Fibroblast of lung (primary cell): ENCODE data around the gene STK10. TPM values are rescaled to one million over a fixed set of nuclear protein-coding genes. Genes with fewer than 3 reads are reported as not detected.

ENCODE experiments used
- DNase-seq, 2 donors: peaks; one replicate each; pipeline versions ENCODE4 v3.0.0 to v3.0.0-alpha.2; 2010; ENCODE audit warnings: low read depth in 2 of 2
- H2AFZ ChIP-seq: 2 replicates; pipeline ENCODE4 v1.5.1; 2012; ENCODE audit warnings: low read length, control low read depth, inconsistent platforms
- H3K27ac ChIP-seq: 2 replicates; pipeline ENCODE4 v1.5.1; 2011; ENCODE audit warnings: low read length, control low read depth; ENCODE audit not compliant: insufficient read depth
- H3K27me3 ChIP-seq: 2 replicates; pipeline ENCODE4 v1.5.1; 2011; ENCODE audit warnings: mild to moderate bottlenecking, low read length; ENCODE audit not compliant: control insufficient read depth, insufficient read depth
- H3K36me3 ChIP-seq: 2 replicates; pipeline ENCODE4 v1.5.1; 2011; ENCODE audit warnings: low read length; ENCODE audit not compliant: control insufficient read depth, insufficient read depth
- H3K4me1 ChIP-seq: 2 replicates; pipeline ENCODE4 v1.5.1; 2011; ENCODE audit warnings: low read length; ENCODE audit not compliant: control insufficient read depth, insufficient read depth; ENCODE audit errors: extremely low read depth
- H3K4me2 ChIP-seq: 2 replicates; pipeline ENCODE4 v1.5.1; 2011; ENCODE audit warnings: low read length, control low read depth; ENCODE audit not compliant: insufficient read depth; ENCODE audit errors: extremely low read depth
- H3K4me3 ChIP-seq, 4 experiments: fragments of 200-600 bp in 1 of 4; sonication (generic) in 1 of 4; replicated peaks in 1 of 4; 2 replicates each; pipeline ENCODE4 v1.5.1; 2011 to 2016; ENCODE audit warnings: low read length in 4 of 4, low read depth in 3 of 4, mild to moderate bottlenecking in 3 of 4, control low read depth in 2 of 4, inconsistent platforms in 1 of 4, mixed read lengths in 1 of 4; ENCODE audit not compliant: insufficient read depth in 1 of 4; ENCODE audit errors: control extremely low read depth in 1 of 4
- H3K79me2 ChIP-seq: 2 replicates; pipeline ENCODE4 v1.5.1; 2012; ENCODE audit warnings: mild to moderate bottlenecking, low read length, inconsistent platforms; ENCODE audit not compliant: control insufficient read depth, insufficient read depth
- H3K9ac ChIP-seq: 2 replicates; pipeline ENCODE4 v1.5.1; 2011; ENCODE audit warnings: mild to moderate bottlenecking, low read length, control low read depth; ENCODE audit not compliant: insufficient read depth
- H3K9me3 ChIP-seq: 2 replicates; pipeline ENCODE4 v1.5.1; 2012; ENCODE audit warnings: low read depth, low read length; ENCODE audit not compliant: control insufficient read depth, insufficient read depth
- H4K20me1 ChIP-seq: 2 replicates; pipeline ENCODE4 v1.5.1; 2011; ENCODE audit warnings: low read length; ENCODE audit not compliant: control insufficient read depth, insufficient read depth; ENCODE audit errors: extremely low read depth
- EZH2 ChIP-seq: IDR thresholded peaks from 2 replicates; pipeline ENCODE4 v1.5.1; 2012; ENCODE audit warnings: low read length, control low read depth, mild to moderate bottlenecking; ENCODE audit errors: missing control alignments
- polyA plus RNA-seq, 2 donors: library from polyadenylated mRNA; depleted of rRNA in 1 of 2; stranded (reverse) in 1 of 2; unstranded in 1 of 2; fragments of >200 nt; gene quantifications; 2 replicates each; pipeline ENCODE4 v1.2.1, GENCODE V29; 2011 to 2012; ENCODE audit warnings: missing spikeins in 1 of 2
- total RNA-seq: library from RNA; depleted of rRNA; stranded (reverse); fragments of >200 nt; gene quantifications from 2 replicates; pipeline ENCODE4 v1.2.1, GENCODE V29; 2014
- TF ChIP-seq, protein P1 (sequence below), 2 donors: IDR thresholded peaks in 1 of 2; conservative IDR thresholded peaks in 1 of 2; 1 replicate in 1 of 2; 2 replicates in 1 of 2; pipeline ENCODE4 v1.5.1; 2011 to 2012; ENCODE audit warnings: low read length in 2 of 2, control low read depth in 1 of 2, inconsistent platforms in 1 of 2, low read depth in 1 of 2, mild to moderate bottlenecking in 1 of 2

Gene STK10
- total and polyA plus RNA-seq, 2 donors (not counting 1 experiment from before 2014, with no cell fraction given) = 8.9 to 16.0 TPM

DNA sequence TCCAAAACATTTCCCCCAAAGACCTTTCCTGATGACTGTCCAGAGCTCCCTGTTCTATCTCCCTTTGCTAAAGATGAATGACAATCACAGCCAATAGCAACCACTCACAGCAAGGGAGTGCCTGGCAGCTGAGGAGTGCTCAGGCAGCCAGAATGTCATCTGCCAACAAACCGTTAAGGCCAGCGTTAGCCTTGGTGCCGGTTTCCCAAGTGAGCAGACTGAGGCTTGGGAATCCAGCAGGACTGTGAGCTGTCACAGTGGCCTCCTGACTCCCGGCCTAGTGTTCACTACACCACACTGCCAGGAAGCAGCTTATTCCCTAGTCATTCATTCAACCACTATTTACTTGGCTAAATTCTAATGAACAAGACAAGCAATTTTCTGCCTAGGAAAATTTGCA is 24.7 kb downstream of the STK10 start:
- peak in 1 of 2 donors; percentile 34 for DNase-seq
- Histone ChIP-seq H3K27me3 (no peaks in the 10 kb centered on the region), H3K27ac (no peak overlapping the region), H3K79me2 (peaks cover 3% of the 10 kb centered on the region), H2AFZ (no peak overlapping the region), H3K9ac (no peak overlapping the region), H3K9me3 (no peaks in the 10 kb centered on the region), H4K20me1 (no peaks in the 10 kb centered on the region), H3K4me1 (peaks cover 14% of the 10 kb centered on the region), H3K4me3 (no peak overlapping the region), H3K4me2 (no peak overlapping the region), H3K36me3 (no peaks in the 10 kb centered on the region)
- TF ChIP-seq EZH2 = no peak
- TF ChIP-seq, protein P1, sequence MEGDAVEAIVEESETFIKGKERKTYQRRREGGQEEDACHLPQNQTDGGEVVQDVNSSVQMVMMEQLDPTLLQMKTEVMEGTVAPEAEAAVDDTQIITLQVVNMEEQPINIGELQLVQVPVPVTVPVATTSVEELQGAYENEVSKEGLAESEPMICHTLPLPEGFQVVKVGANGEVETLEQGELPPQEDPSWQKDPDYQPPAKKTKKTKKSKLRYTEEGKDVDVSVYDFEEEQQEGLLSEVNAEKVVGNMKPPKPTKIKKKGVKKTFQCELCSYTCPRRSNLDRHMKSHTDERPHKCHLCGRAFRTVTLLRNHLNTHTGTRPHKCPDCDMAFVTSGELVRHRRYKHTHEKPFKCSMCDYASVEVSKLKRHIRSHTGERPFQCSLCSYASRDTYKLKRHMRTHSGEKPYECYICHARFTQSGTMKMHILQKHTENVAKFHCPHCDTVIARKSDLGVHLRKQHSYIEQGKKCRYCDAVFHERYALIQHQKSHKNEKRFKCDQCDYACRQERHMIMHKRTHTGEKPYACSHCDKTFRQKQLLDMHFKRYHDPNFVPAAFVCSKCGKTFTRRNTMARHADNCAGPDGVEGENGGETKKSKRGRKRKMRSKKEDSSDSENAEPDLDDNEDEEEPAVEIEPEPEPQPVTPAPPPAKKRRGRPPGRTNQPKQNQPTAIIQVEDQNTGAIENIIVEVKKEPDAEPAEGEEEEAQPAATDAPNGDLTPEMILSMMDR (conservative IDR thresholded peaks at IDR 0.05 in 1 of 2, IDR thresholded peaks at IDR 0.05 in 1 of 2; ENCODE audit: low read depth in 1 of 2, low read length in 2 of 2) = no peak

DNA sequence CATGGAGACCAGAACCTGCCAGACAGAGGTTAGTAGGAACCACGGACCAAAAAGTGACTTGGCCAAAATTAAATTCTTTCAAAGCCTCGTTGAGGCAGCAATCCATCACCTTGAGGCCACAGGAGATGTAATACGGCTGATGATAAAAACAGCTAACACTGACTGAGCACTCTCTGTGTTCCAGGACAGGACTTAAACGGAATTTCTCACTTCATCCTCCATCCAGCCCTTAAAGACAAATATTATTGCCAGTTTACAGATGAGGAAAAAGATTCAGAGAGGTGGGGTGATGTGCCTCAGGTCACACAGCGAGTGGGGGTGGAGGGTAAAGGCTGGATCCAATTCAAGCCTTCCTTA is 25.1 kb downstream of the STK10 start:
- Histone ChIP-seq H3K27ac (no peak overlapping the region), H3K4me2 (no peak overlapping the region), H3K27me3 (no peaks in the 10 kb centered on the region), H3K4me3 (no peak overlapping the region), H3K9me3 (no peaks in the 10 kb centered on the region), H4K20me1 (no peaks in the 10 kb centered on the region), H2AFZ (no peak overlapping the region), H3K4me1 (peaks cover 13% of the 10 kb centered on the region), H3K36me3 (no peaks in the 10 kb centered on the region), H3K79me2 (peaks cover 3% of the 10 kb centered on the region), H3K9ac (no peak overlapping the region)
- TF ChIP-seq, protein P1 (conservative IDR thresholded peaks at IDR 0.05 in 1 of 2, IDR thresholded peaks at IDR 0.05 in 1 of 2; ENCODE audit: low read depth in 1 of 2, low read length in 2 of 2) = no peak
- no peak for TF ChIP-seq EZH2
- DNase-seq = no peak

GRCh38 chr5:172162323-172162986 is 25.6 kb downstream of the STK10 start:
- no peak overlapping the region for H3K27ac ChIP-seq
- TF ChIP-seq EZH2 = no peak
- TF ChIP-seq, protein P1 (conservative IDR thresholded peaks at IDR 0.05 in 1 of 2, IDR thresholded peaks at IDR 0.05 in 1 of 2; ENCODE audit: low read depth in 1 of 2, low read length in 2 of 2) = peak in 1 of 2 donors; percentile 9
- H3K4me2 ChIP-seq = no peak overlapping the region
- peak; percentile 28 to 42 for DNase-seq
- H4K20me1 ChIP-seq = no peaks in the 10 kb centered on the region
- no peak overlapping the region for H2AFZ ChIP-seq
- H3K27me3 ChIP-seq = no peaks in the 10 kb centered on the region
- H3K79me2 ChIP-seq = peaks cover 3% of the 10 kb centered on the region
- H3K4me1 ChIP-seq = peaks cover 11% of the 10 kb centered on the region
- no peak overlapping the region for H3K4me3 ChIP-seq
- no peaks in the 10 kb centered on the region for H3K36me3 ChIP-seq
- H3K9ac ChIP-seq = no peak overlapping the region
- H3K9me3 ChIP-seq = no peaks in the 10 kb centered on the region
